GM12873 (cell line): ENCODE data around the gene NGB.
A peak's percentile ranks its signal among the peaks of the same experiment; 100 is the strongest.

Experiments used
- TF ChIP-seq, protein P1 (sequence below): IDR thresholded peaks from 2 replicates; pipeline ENCODE4 v1.5.1; 2012; ENCODE audit warnings: low read depth, mild to moderate bottlenecking, moderate library complexity, low read length, control low read depth; ENCODE audit not compliant: insufficient read depth; ENCODE audit errors: missing control alignments

Gene NGB

GRCh38 chr14:77296155-77296554, 25.1 kb upstream of the NGB start:
- TF ChIP-seq, protein P1, sequence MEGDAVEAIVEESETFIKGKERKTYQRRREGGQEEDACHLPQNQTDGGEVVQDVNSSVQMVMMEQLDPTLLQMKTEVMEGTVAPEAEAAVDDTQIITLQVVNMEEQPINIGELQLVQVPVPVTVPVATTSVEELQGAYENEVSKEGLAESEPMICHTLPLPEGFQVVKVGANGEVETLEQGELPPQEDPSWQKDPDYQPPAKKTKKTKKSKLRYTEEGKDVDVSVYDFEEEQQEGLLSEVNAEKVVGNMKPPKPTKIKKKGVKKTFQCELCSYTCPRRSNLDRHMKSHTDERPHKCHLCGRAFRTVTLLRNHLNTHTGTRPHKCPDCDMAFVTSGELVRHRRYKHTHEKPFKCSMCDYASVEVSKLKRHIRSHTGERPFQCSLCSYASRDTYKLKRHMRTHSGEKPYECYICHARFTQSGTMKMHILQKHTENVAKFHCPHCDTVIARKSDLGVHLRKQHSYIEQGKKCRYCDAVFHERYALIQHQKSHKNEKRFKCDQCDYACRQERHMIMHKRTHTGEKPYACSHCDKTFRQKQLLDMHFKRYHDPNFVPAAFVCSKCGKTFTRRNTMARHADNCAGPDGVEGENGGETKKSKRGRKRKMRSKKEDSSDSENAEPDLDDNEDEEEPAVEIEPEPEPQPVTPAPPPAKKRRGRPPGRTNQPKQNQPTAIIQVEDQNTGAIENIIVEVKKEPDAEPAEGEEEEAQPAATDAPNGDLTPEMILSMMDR: no peak

DNA sequence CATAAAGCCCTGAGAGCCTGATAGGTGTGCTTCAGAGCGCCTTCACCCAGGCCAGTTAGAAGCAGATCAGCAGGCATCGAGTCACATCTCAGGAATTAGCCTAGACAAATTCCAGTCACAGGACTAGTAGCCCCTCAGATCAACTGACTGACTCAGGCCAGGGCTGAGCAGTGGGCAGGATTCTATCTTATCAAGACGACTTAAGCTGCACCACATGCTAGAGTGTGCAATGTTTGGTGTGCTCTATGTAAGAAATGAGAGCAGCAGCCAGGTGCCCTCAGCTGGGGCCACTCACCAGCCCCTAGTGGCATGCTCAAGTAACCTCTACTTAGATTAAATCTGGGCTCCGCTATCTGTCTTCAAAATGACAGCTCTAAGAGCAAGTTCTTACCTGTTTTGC, 19.7 kb upstream of the NGB start:
- TF ChIP-seq, protein P1: peak; percentile 25

DNA sequence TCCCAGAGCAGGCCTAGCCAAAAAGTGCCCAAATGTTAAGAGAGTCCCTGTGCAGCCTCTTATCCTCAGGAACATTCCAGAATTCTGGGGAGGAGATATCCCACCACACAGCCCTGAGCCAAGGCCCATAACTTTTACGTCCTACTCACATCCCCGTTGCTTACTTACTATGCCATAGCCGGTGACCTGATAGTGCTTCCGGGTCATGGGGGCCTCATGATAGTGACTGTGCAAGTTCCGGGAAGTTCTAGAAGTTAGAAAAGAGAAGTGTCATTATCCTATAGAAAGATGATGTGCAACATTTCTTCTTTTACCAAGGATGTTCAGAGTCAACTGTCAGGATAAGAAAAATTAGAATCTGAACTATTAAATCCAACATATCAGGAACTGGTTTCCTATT, 15.6 kb upstream of the NGB start:
- TF ChIP-seq, protein P1: no peak

DNA sequence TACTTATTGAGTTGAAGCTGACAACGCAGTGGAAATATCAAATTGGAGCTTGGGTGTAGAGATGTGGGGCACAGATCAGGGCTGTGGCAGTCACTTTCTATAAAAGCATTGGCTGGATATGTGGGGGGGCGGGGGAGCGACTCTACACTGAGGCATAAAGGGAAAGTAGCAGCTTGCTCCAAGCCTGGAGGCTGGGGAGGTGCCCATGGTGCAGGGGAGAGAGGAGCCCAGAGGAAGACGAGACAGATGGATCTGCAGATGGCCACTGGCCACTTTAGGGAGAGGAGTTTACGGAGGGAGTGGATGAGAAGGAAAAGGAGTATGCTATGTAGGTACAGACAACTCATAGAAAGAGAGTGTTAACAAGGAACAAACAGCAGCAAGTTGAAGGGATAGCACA, 13.5 kb upstream of the NGB start:
- TF ChIP-seq, protein P1: no peak

DNA sequence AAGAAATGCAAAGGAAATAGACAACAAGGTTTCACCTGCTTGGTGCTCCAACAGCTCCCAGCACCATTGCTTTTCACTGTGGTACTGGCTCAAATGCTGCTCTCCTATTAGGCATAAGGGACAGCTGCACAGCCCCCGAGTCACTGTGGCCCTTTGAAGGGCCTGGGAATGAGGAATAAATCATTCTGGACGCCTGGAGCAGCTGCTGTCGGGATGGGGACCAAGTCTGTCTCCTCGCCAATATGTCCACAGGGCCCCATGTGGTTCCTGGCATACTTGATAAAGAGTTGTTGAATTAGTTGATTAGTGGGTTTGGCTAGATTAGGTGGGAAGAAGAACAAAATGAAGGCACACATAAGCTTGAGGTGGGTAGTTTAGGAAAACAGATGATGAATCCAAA, 13.1 kb upstream of the NGB start:
- TF ChIP-seq, protein P1: no peak

DNA sequence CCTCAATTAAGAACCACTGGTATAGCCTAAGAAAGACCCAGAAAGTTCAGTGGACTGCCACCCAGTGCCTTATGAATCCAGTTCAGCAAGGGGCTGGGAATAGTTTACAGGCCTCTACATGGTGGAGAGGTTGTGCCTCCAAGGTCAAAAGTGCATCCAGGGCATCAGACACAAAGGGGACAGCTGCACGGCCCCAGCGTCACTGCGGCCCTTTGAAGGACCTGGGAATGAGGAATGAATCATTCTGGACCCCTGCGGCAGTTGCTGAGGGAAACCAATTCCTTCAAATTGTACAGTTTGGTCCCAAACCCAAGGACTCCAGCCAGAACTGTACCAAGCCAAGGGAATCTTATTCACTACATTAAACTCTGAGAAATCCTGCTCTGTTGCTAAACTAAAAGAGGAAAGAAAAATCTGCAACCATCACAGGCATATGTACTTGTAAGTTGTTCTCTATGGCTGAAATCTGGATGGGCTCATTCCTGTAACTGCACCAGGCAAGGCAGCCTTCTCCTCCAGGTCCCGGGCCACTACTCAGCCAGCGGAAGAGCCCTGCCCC, 10.9 kb upstream of the NGB start:
- TF ChIP-seq, protein P1: no peak

- TF ChIP-seq, protein P1: no peak
Measured at GRCh38 chr14:77279719-77280118, 8.7 kb upstream of the NGB start.
